Measurements from ENCODE around the gene ARID3A. TPM values are rescaled to one million over a fixed set of nuclear protein-coding genes. Genes with fewer than 3 reads are reported as not detected.
A peak's percentile ranks its signal among the peaks of the same experiment; 100 is the strongest.

ARID3A gene
- total RNA-seq, 1 experiment from 2014 or later, result 5.6 TPM

- ChIA-PET CTCF (no interaction called here), POLR2A (ENCODE audit: unreplicated experiment) (no interaction called here)
- Histone ChIP-seq H3K4me1 (ENCODE audit: insufficient read depth, low read length) (peaks cover 8% of the 10 kb centered on the region), H3F3A (ENCODE audit: low read length, unreplicated experiment) (no peaks in the 10 kb centered on the region), H2AFZ (ENCODE audit: low read length) (no peak within 1 kb of the TSS), H3K4me2 (ENCODE audit: low read length) (peak within 1 kb of the TSS; percentile 51; the same call in 1 of the 2 replicates), H3K36me3 (ENCODE audit: low read depth, low read length) (no peaks in the 10 kb centered on the region), H3K79me2 (ENCODE audit: low read length) (no peaks in the 10 kb centered on the region), H3K9ac (ENCODE audit: low read length) (no peak within 1 kb of the TSS), H3K9me3 (ENCODE audit: low read length) (no peaks in the 10 kb centered on the region), H3K4me3 (ENCODE audit: low read length) (no peak within 1 kb of the TSS), H3K27me3 (ENCODE audit: low read length) (no peaks in the 10 kb centered on the region; the same call in 1 of the 2 replicates), H4K20me1 (ENCODE audit: low read length) (no peaks in the 10 kb centered on the region), H3K9me2 (replicated peaks; ENCODE audit: low read length) (no peaks in the 10 kb centered on the region), H3K27ac (ENCODE audit: low read length) (no peak within 1 kb of the TSS)
- no TSS peak for BruUV-seq (replicated peaks)
- DNase-seq (peak; percentile 75), ATAC-seq (peak; percentile 65)
- intact Hi-C loops (cut with micrococcal nuclease), result no loop called here
- TF ChIP-seq, protein P1, sequence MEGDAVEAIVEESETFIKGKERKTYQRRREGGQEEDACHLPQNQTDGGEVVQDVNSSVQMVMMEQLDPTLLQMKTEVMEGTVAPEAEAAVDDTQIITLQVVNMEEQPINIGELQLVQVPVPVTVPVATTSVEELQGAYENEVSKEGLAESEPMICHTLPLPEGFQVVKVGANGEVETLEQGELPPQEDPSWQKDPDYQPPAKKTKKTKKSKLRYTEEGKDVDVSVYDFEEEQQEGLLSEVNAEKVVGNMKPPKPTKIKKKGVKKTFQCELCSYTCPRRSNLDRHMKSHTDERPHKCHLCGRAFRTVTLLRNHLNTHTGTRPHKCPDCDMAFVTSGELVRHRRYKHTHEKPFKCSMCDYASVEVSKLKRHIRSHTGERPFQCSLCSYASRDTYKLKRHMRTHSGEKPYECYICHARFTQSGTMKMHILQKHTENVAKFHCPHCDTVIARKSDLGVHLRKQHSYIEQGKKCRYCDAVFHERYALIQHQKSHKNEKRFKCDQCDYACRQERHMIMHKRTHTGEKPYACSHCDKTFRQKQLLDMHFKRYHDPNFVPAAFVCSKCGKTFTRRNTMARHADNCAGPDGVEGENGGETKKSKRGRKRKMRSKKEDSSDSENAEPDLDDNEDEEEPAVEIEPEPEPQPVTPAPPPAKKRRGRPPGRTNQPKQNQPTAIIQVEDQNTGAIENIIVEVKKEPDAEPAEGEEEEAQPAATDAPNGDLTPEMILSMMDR (conservative IDR thresholded peaks at IDR 0.05; ENCODE audit: low read depth, low read length), result peak; percentile 45
- TF ChIP-seq EZH2phosphoT487 (IDR thresholded peaks at IDR 0.05; ENCODE audit: borderline replicate concordance, low read length), result no peak
Observed at GRCh38 chr19:1000095-1000494, 74.3 kb downstream of the ARID3A start, which contains the start of gene GRIN3B. Gene GRIN3B (plus strand): TSS chr19:1000419. CDS start chr19:1000438, 19 bp downstream.

- Histone ChIP-seq H3K9me3 (ENCODE audit: low read length) (no peaks in the 10 kb centered on the region), H3K4me2 (ENCODE audit: low read length) (peak overlapping the region; percentile 7; the same call in 1 of the 2 replicates), H3K36me3 (ENCODE audit: low read depth, low read length) (no peaks in the 10 kb centered on the region), H3K9ac (ENCODE audit: low read length) (no peak overlapping the region), H3F3A (ENCODE audit: low read length, unreplicated experiment) (no peaks in the 10 kb centered on the region), H3K27ac (ENCODE audit: low read length) (no peak overlapping the region), H3K4me3 (ENCODE audit: low read length) (no peak overlapping the region), H3K4me1 (ENCODE audit: insufficient read depth, low read length) (peaks cover 8% of the 10 kb centered on the region), H3K9me2 (replicated peaks; ENCODE audit: low read length) (no peaks in the 10 kb centered on the region), H2AFZ (ENCODE audit: low read length) (no peak overlapping the region), H3K27me3 (ENCODE audit: low read length) (no peaks in the 10 kb centered on the region; the same call in 1 of the 2 replicates), H3K79me2 (ENCODE audit: low read length) (no peaks in the 10 kb centered on the region), H4K20me1 (ENCODE audit: low read length) (no peaks in the 10 kb centered on the region)
- no peak for DNase-seq
- ChIA-PET POLR2A (ENCODE audit: unreplicated experiment) (no interaction called here), CTCF (interaction anchor here (0.6 kb wide), 2 partner anchors 16 to 31 kb away, joined by 4 to 11 read pairs; no protein-coding TSS in a partner anchor)
- BruUV-seq (replicated peaks), result no TSS peak
- TF ChIP-seq EZH2 (IDR thresholded peaks at IDR 0.05; ENCODE audit: low read length, unreplicated experiment) (no peak), EZH2phosphoT487 (IDR thresholded peaks at IDR 0.05; ENCODE audit: borderline replicate concordance, low read length) (no peak)
- TF ChIP-seq, protein P1 (conservative IDR thresholded peaks at IDR 0.05; ENCODE audit: low read depth, low read length), result no peak
- intact Hi-C loops (cut with micrococcal nuclease), result no loop called here
- no peak for ATAC-seq
Observed at GRCh38 chr19:1000591-1001537, 75.0 kb downstream of the ARID3A start.
